PC-3 (cell line): ENCODE results near the gene TAF1L.

Source experiments
- CTCF ChIP-seq: fragments of 300-600 bp; sonication (generic); conservative IDR thresholded peaks from 2 replicates; pipeline ENCODE4 v1.5.1; 2017; ENCODE audit warnings: antibody characterized with exemption, low read depth, mild to moderate bottlenecking, low read length
- EZH2 ChIP-seq: fragments of 300-600 bp; sonication (generic); IDR thresholded peaks from one replicate; pipeline ENCODE4 v1.6.1; 2017; ENCODE audit warnings: antibody characterized with exemption, mild to moderate bottlenecking, low read length; ENCODE audit not compliant: unreplicated experiment
- EZH2phosphoT487 ChIP-seq: fragments of 300-600 bp; sonication (generic); IDR thresholded peaks from 2 replicates; pipeline ENCODE4 v1.6.1; 2018; ENCODE audit warnings: mild to moderate bottlenecking, antibody characterized with exemption, low read length, borderline replicate concordance

DNA sequence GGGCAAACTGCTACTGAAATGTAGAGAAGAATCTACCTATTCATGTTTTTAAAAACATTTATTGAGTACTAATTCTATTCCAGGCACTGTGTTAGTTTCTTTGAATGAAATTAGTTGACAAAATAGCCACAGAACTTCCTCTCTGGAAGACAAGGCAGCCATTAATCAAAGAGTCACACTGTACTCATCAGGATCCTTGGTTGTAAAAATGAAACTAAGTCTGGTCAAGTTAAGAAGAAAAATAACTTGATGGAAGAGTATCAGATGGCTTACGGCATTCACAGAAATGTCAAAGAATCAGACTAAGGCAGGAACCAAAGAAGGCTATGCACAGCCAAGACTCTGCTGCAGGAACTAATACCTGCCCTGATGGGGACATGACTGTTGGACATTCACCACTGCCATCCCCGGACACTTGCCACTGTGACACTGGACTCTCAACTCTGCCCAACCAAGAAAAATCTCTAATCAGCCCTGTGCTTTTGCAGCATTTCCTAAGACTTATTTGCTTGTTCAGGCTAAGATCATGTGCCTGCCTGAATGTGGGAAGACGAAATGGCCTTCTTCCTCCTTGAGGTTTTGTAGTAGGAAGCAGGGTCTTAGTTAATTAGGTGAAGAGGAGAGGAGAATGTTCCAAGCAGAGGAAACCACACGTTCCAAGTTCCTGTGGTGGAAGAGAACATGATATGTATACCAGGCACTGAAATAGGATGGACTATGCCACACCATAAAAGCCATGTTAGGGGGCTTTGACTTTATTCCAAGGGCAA lies 39.2 kb downstream of the TAF1L start:
- TF ChIP-seq CTCF (no peak), EZH2 (no peak), EZH2phosphoT487 (no peak)
